ENCODE results near the gene RANBP10. TPM values are rescaled to one million over a fixed set of nuclear protein-coding genes. Genes with fewer than 3 reads are reported as not detected.

The RANBP10 gene
- total RNA-seq, 1 donor from 2014 or later = 11.8 TPM

DNA sequence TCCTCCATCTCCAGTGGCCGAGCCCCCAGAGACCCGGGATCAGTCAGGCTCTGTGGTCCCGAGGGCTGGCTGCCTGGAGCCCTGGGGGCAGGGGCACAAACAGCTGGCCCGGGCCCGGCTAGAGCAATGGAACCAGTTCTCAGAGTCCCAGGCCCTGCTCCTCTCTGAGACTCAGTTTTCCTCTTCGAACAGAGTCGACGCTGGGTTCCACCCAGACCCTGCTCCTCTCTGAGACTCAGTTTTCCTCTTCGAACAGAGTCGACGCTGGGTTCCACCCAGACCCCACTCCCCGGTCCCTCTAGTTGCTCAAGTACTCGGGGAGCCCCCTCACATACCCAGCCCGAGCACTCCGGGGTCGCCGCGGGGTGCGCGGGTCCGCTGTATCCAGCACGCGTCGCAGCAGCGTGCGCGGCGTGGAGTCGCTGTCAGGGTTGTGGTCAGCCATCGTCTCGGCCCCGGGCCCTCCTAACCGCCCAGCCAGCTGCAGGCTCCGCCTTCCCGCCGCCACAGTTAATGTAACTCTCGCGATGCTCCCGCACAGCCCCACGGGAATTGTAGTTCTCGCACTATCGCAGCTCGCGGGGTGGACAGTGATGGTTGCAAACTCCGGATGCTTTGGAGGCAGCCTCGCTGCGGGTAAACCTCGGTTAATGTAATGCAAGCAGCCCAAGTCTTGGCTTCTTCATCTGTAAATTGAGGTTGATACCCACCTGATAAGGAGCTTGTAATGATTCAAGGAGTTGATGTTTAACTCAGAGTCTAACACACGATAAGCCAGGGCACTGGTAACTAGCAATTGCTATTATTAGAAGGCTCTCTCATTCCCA, 27.3 kb upstream of the RANBP10 start:
- intact Hi-C loops (cut with micrococcal nuclease) = no loop called here
- peak; percentile 97 for DNase-seq
- peak; percentile 99 for ATAC-seq

DNA sequence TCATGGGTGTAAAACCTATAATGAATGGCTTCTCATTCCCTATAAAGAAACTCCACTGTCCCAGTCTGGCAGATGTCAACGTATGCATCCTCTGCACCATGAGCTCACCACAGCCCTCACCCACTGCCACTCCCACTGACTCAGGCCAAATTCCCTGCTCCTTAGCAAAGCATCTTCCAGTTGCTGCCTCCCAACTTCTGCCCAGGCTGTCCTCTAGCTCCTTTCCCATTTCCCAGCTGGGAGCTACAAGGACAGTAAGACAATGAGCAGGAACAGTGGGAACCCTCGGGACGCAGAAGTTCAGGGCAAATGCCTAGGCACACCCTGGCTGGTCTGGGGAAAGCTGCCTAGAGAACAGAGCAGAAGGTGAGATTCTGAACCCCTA, 26.7 kb upstream of the RANBP10 start:
- no peak for DNase-seq
- peak; percentile 5 for ATAC-seq
- intact Hi-C loops (cut with micrococcal nuclease) = no loop called here

DNA sequence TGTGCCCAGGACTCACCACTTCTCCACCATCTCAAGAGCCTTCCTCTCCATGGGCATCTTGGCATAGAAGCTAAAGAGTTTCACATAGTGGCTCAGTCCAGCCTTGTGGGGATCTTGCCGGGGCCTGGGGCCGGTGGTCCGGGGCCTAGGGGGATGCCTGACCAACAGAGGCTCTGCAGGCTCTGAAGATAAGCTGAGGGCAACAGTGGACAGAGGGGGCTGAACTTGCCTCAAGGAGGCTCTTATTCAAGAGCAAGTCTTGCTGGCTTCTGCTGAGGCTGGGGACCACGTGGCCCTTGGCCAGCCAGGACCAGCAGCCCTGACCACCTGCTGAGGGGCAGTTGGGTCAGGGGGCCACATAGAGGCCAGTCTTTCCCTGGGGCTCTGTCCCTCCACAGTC, 22.3 kb upstream of the RANBP10 start:
- intact Hi-C loops (cut with micrococcal nuclease) = no loop called here
- no peak for ATAC-seq
- DNase-seq = no peak

DNA sequence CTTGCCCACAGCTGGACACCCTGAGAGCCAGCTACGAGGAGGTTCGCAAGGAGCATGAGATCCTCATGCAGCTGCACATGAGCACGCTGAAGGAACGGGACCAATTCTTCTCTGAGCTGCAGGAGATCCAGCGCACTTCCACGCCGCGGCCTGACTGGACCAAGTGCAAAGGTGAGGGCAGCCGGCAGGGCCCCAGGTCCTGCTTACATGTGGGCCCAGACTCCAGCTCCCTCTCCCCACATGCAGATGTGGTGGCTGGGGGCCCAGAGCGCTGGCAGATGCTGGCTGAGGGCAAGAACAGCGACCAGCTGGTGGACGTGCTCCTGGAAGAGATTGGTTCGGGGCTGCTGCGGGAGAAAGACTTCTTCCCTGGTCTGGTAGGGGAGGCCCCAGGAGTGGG, 19.5 kb upstream of the RANBP10 start:
- intact Hi-C loops (cut with micrococcal nuclease) = no loop called here
- ATAC-seq (no peak), DNase-seq (no peak)

DNA sequence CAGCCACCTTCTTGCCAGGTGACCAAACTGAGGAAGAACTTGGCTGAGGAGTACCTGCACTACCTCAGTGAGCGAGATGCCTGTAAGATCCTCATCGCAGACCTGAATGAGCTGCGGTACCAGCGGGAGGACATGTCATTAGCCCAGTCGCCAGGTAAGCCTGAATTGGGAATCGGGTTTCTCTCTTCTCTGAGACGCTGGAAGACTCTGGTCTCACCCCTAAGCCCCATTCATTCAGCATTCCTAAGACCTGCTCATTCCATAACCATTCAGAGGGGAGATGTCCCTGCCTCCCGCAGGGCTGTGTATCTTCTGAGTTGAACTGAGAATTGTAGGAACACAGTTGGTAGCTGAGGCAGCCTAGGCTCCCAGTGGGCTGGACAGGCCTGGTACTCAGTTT, 18.8 kb upstream of the RANBP10 start:
- DNase-seq = no peak
- no peak for ATAC-seq
- intact Hi-C loops (cut with micrococcal nuclease) = no loop called here

DNA sequence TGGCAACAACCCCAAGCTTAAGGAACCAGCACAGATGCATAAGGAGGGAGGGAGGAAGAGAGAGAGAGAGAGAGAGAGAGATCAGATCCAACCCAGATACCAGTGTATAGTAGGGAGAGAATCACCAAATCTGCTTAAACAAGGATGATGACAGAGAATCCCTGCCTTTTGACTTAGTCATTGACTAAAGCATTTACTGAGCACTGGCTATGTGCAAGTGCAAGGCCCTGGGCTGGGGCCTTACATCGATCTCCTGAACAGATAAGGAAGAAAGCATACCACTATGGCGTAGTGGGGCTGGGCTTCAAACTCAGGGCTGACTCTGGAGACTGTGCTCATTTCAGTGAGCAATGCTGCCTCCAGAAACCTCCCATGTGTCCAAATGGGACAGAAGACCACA, 16.2 kb upstream of the RANBP10 start:
- intact Hi-C loops (cut with micrococcal nuclease) = no loop called here
- ATAC-seq = no peak
- no peak for DNase-seq

DNA sequence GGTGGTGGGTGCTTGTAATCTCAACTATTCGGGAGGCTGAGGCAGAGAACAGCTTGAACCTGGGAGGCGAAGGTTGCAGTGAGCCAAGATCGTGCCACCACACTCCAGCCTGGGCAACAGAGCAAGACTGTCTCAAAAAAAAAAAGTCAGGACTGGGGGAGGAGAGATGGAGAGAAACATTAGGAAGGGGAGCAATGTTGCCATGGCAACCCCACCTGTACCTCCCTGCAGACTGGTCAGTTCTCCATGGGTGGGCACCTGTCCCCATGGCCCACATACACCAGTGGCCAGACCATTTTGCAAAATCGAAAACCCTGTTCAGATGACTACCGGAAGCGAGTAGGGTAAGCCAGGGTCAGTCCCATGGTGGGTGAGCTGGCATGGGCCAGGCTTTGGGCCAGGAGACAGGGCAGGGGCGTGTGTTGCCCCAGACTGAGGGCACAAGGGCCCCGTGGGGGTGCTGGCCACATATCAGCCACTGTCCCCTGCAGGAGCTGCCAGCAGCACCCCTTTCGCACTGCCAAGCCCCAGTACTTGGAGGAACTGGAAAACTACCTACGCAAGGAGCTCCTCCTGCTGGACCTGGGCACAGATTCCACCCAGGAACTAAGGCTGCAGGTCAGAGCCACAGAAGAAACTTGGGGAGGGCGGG, 14.4 kb upstream of the RANBP10 start:
- no peak for ATAC-seq

DNA sequence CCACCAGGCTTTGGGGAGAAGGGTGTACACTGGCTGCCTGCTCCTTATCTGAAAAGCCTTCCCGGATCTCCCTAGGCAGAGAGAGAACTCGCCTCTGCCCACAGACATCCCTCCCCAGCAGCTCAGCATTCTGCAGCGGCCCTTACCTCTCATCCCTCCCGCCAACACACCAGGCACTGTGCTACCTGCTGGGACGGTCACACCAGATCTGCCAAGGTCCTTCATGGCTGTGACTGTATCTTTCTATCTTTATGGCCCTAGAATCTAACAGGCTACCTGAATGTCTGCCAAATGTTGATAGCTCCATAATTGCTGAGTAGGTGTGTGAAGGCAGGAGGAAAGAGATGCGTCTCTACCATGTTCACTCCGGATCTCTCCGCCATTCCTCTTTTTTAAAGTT, 8.2 kb upstream of the RANBP10 start:
- no peak for ATAC-seq
- no peak for DNase-seq
- intact Hi-C loops (cut with micrococcal nuclease) = no loop called here

More for the DNA sequence above, 14.4 kb upstream of the RANBP10 start:
- intact Hi-C loops (cut with micrococcal nuclease) = no loop called here
- no peak for DNase-seq

DNA sequence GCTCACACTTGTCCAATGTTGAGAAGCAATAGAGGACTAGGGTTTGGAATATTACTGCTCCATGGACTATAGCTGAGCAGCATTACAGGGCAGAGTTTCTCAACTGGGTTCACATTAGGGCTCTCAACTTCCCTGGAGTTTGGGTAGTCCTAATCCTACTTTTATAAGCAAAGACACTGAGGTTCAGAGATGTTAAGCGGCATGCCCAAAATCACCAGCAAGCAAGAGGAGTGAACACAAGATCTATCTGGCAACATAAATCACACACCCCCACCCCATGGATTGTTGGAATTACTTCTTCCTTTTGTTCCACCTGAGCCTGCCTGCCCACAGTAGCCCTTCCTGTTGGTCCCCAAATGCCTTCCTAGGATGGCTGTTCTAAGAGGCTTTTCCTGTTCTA, 5.5 kb upstream of the RANBP10 start:
- no peak for ATAC-seq
- intact Hi-C loops (cut with micrococcal nuclease) = no loop called here
- DNase-seq = no peak

DNA sequence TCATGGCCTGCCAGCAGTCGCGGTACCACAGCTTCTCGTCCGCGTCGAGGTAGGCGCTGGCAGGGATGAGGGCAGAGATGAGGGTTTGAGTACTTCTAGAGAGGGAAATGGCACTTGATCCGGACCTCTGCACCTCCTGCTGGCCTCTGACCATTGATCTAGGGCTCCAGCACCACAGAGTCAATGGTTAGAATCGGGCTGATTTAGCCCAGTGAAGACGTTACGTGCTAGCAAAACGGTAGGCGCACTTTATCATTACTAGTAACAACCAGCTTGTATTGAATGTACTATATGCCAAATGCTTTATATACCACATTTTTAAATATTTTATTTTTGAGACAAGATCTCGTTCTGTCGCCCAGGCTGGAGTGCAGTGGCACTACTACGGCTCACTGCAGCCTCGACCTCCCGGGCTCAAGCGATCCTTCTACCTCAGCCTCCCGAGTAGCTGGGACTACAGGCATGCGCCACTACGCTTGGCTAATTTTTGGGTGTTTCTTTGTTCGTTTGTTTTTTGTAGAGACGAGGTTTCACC, 855 bp upstream of the RANBP10 start:
- intact Hi-C loops (cut with micrococcal nuclease) = no loop called here
- no peak for DNase-seq
- ATAC-seq = no peak

DNA sequence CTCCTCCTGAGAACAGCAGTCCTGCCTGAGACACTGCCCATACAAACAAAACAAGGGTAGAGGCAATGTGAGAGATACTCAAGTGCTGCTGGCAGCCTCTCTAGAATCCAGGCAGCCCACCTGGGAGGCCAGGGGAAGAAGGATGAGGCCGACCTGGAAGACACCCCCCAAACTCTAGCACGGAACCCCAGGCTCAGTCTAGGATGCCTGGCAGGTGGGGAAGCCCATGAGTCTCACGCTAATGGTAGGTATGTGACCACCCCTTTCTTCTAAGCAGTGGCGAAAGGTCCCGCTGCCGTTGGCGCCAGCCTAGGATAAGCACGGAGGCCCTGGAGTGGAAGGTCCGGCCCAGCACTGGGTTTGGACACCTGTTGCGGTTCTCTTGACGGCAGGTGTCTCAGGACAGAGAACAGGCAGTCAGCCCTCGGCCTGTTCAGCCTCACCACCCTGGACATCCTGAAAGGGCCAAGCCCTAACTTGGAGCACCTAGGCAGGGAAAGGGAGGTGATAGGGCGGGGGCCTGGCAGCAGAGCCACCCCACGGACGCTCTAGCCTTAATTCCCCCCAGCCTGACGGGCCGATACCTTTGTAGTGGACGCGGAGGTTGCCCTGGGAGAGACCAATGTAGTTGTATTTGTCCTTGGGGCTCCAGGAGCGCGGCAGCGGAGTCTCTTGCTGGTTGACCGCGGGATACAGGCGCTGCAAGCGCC, 487 bp downstream of the RANBP10 start:
- ATAC-seq = peak; percentile 6
- no peak for DNase-seq
- intact Hi-C loops (cut with micrococcal nuclease) = no loop called here

DNA sequence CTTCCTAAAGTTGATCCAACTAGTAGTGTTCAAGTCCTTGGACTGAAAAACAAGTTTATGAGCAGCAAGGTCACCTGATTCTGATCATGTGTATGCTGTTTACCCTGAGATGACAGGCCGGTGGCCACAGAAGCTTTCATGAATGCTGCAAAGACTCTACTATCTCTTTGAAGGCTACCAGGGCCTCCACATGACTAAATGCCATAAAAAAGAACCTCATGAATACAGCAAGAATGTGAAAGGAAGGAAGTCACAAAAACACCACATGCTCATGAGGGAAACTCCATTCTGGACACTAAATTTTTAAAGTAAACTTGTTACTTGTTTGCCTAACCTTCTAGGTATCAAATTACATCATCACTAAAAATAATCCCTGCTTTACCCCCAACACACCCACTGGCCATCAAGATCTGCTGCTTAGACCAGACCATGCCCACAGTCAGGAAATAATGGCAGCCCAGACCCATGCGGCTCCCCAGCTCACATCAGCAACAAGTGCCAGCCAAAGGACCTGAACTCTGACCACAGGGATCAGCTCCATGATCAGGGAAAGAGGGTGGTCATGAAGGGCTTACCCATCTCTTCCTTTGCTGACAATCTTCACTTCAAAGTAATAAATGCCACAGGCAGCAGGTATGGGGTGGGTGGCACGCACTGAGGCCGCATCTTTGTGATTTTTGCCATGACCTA, 1.4 kb downstream of the RANBP10 start:
- intact Hi-C loops (cut with micrococcal nuclease) = no loop called here
- DNase-seq (no peak), ATAC-seq (no peak)

DNA sequence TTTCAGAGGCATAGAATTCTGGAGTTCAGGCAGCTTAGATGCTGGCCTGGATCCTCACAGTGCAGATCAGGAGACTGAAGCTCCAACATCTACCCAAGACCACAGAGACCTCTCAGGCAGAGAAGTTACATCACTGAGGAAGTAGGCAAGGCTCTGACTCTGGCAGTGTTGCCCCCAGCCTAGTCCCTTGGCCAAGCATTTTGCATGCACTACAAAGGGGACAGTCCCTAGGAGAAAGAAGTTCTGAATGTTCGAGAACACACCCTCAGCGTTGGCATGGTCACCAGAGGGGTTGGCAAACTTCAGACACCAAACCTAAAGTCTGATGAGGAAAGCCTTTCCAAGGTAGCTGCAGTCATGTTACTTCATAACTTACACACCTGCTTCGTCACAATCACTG, 2.5 kb downstream of the RANBP10 start:
- DNase-seq = no peak
- ATAC-seq = no peak
- intact Hi-C loops (cut with micrococcal nuclease) = no loop called here

DNA sequence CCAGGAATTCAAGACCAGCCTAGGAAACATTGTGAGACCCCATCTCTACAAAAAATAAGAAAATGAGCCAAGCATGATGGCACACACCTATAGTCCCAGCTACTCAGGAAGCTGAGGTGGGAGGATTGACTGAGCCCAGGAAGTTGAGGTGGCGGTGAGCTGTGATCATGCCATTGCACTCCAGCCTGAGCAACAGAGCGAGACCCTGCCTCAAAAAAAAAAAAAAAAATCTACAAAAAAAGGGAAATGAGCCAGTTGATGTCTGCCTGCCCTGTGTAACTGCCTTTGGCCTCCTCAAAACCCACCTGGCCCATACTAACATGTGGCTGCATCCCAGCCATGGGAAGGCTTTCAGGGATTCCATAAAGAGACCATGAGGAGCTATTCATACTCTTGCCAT, 4.5 kb downstream of the RANBP10 start:
- intact Hi-C loops (cut with micrococcal nuclease) = no loop called here
- no peak for DNase-seq
- no peak for ATAC-seq

DNA sequence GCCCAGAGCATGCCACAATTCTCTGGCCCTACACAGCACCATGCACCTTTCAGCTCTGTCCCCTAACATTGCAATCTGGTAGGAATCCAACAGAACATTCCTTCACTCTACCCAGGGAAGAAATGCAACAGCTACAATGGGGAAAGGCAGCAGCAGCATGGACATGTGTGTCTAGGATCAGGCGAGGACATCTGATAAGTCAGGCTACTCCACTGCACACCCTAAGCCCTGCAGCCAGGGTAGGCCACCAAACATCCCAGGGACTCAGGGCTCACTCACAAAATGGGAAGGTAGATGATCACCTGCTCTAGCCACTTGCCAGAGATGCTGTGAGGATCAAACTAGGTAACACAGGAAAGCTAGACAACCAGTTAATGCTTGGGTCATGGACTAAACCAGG, 5.1 kb downstream of the RANBP10 start:
- DNase-seq (no peak), ATAC-seq (no peak)
- intact Hi-C loops (cut with micrococcal nuclease) = no loop called here

DNA sequence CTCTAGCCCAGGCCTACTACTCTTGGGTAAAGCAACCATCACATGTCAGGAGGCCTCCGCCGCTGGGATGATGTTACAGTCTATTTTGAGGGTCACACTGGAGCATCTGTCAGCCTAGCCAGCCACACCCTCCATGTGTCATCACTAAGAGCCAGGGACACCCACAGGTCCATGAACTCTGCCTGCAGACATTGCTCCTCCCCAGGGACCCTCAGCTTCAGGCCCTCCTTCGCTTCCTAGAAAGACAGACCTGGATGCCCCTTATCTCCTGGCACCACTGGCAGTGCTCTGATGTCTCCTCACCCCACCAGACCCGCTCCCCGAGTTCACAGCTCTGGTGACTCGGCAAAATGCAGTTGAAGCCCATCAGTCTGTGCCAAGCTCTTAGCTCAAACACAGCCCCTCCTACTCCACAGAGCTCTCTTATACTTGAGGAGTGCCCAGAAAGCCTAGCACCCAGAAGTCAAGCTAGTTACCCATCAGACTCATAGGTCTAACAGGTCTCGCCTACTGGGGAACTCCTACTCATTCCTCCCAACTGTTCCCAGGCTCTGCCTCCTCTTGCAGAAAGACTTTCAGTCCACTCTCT, 5.9 kb downstream of the RANBP10 start:
- intact Hi-C loops (cut with micrococcal nuclease) = no loop called here
- ATAC-seq = peak; percentile 90
- DNase-seq = no peak

DNA sequence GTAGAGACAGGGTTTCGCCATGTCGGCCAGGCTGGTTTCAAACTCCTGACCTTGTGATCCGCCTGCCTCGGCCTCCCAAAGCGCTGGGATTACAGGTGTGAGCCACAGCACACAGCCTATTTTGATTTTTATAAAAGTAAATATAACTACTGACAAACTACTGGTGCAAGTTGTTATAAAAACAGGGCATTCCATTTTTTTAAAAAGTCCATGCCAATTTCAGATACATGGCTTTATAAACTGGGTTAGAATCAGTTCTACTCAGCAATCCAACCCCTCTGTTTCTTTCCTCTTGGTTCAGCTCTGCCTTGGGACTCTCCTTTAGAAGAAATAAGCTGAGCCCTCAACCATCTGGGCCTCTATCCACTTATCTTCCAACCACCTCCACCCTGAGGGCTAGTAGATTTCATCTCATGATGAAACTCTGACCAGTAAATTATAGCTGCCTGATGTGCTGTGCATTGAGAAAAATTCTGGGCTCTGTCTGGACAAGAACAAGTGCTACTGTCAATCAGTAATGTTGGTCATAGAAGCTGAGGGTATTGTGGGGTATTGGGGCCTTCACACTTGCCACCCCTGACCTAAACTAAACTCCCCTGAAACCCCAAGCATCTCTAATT, 10.2 kb downstream of the RANBP10 start:
- intact Hi-C loops (cut with micrococcal nuclease) = no loop called here
- ATAC-seq (no peak), DNase-seq (no peak)

DNA sequence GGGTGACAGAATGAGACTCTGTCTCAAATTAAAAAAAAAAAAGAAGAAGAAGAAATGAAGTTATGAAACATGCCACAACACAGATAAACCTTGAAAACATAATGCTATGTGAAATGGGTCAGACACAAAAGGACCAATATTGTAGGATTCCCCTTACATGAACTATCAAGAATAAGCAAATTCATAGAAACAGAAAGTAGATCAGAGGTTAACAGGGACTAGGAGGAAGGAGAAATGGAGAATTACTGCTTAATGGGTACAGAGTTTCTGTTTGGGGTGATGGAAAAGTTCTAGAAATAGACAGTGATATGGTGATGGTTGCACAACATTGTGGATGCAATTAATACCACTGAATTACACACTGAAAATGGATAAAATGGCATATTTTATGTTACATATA, 16.3 kb downstream of the RANBP10 start:
- ATAC-seq = no peak

DNA sequence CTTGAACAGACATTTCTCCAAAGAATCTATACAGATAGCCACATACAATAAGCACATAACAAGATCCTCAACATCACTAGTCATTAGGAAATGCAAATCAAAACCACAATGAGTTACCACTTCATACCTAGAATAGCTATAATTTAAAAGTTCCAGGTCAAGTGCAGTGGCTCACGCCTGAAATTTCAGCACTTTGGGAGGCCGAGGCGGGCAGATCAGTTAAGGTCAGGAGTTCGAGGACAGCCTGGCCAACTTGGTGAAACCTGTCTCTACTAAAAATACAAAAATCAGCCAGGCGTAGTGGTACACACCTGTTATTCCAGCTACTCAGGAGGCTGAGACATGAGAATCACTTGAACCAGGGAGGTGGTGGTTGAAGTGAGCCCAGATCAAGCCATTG, 19.9 kb downstream of the RANBP10 start:
- intact Hi-C loops (cut with micrococcal nuclease) = no loop called here
- DNase-seq (no peak), ATAC-seq (no peak)

More for the DNA sequence above, 16.3 kb downstream of the RANBP10 start:
- no peak for DNase-seq
- intact Hi-C loops (cut with micrococcal nuclease) = no loop called here
